K562 (cell line): ENCODE data around the gene ALDOB. TPM values are rescaled to one million over a fixed set of nuclear protein-coding genes. Genes with fewer than 3 reads are reported as not detected.

Experiments used
- CBFA2T3 ChIP-seq: fragments of 450-650 bp; IDR thresholded peaks from 2 replicates; pipeline ENCODE4 v1.6.1; 2017
- GTF2E2 ChIP-seq: fragments of 200-800 bp; sonication (Bioruptor generic); IDR thresholded peaks from 2 replicates; pipeline ENCODE4 v1.6.1; 2016; ENCODE audit warnings: missing genetic modification characterization, missing compliant biosample characterization
- GTF2F1 ChIP-seq: IDR thresholded peaks from 2 replicates; pipeline ENCODE4 v1.6.1; 2011; ENCODE audit warnings: low read depth, low read length, improper control_type of control experiment
- HDAC1 ChIP-seq, 2 experiments: fragments of 450-650 bp; IDR thresholded peaks; 2 replicates each; pipeline ENCODE4 v1.6.1; 2016 to 2017; ENCODE audit warnings: inconsistent platforms in 1 of 2, mild to moderate bottlenecking in 1 of 2, moderate library complexity in 1 of 2
- HSF4 ChIP-seq: fragments of 250-450 bp; sonication (Bioruptor Pico); IDR thresholded peaks from 2 replicates; pipeline ENCODE4 v2.1.2; 2022; ENCODE audit warnings: mild to moderate bottlenecking, moderate library complexity, borderline replicate concordance
- KLF10 ChIP-seq: fragments of 250-450 bp; sonication (Bioruptor Pico); IDR thresholded peaks from 2 replicates; pipeline ENCODE4 v1.6.1; 2021; ENCODE audit warnings: matching md5 sums
- NR2C1 ChIP-seq, 2 experiments: fragments of 450-650 bp; IDR thresholded peaks; 2 replicates each; pipeline ENCODE4 v1.6.1; 2017; ENCODE audit warnings: mild to moderate bottlenecking in 2 of 2, antibody characterized with exemption in 1 of 2, inconsistent platforms in 1 of 2, missing compliant biosample characterization in 1 of 2, missing genetic modification characterization in 1 of 2
- PHB2 ChIP-seq: fragments of 450-650 bp; IDR thresholded peaks from 2 replicates; pipeline ENCODE4 v1.6.1; 2017; ENCODE audit warnings: low read depth
- RAD51 ChIP-seq: fragments of 450-650 bp; IDR thresholded peaks from 2 replicates; pipeline ENCODE4 v1.7.1; 2016; ENCODE audit warnings: low read depth, mild to moderate bottlenecking, borderline replicate concordance
- RHOXF2B ChIP-seq: fragments of 250-450 bp; sonication (Bioruptor Pico); conservative IDR thresholded peaks from 2 replicates; pipeline ENCODE4 v1.5.1; 2021
- SRF ChIP-seq, 2 experiments: fragments of 250-450, 450-650 bp in 1 of 2; sonication (Bioruptor Pico) in 1 of 2; sonication (generic) in 1 of 2; formaldehyde crosslinking; IDR thresholded peaks; 2 replicates each; pipeline versions ENCODE4 v1.5.0 to v1.5.1; 2020 to 2022; ENCODE audit warnings: mild to moderate bottlenecking in 1 of 2, missing genetic modification reagents in 1 of 2
- polyA plus RNA-seq, 8 experiments: library from polyadenylated mRNA; depleted of rRNA in 4 of 8; stranded (reverse) in 5 of 8; unstranded in 3 of 8; fragments of >200 nt; fragmentation: Nextera tagmentation in 2 of 8; fragmentation: Illumina TruSeq in 1 of 8; extraction: Ambion mirVana in 2 of 8; extraction: Trizol in 1 of 8; gene quantifications; 2 replicates each; pipeline versions ENCODE4 v1.2.1 to v1.2.3, GENCODE V29; 2011 to 2014; ENCODE audit warnings: inconsistent platforms in 1 of 8, missing spikeins in 1 of 8
- total RNA-seq, 7 experiments: library from RNA; depleted of rRNA in 6 of 7; stranded (reverse); fragments of >200 nt in 6 of 7; fragmentation: Illumina TruSeq in 2 of 7; extraction: Trizol in 2 of 7; gene quantifications; 2 replicates each; pipeline versions ENCODE4 v1.2.1 to v1.2.3, GENCODE V29; 2011 to 2021; ENCODE audit warnings: low replicate concordance in 1 of 7
- TF ChIP-seq, protein P1 (sequence below), 2 experiments: fragments of 450-650 bp; IDR thresholded peaks; 2 replicates each; pipeline ENCODE4 v1.6.1; 2016; ENCODE audit warnings: mild to moderate bottlenecking in 2 of 2, borderline replicate concordance in 1 of 2, low read depth in 1 of 2, moderate library complexity in 1 of 2
- TF ChIP-seq, protein P2 (sequence below): sonication (generic); formaldehyde crosslinking; IDR thresholded peaks from 2 replicates; pipeline ENCODE4 v1.4.0; 2020; ENCODE audit warnings: mild to moderate bottlenecking, missing genetic modification reagents

ALDOB gene
- total and polyA plus RNA-seq, 9 of the 15 experiments (the other 6 are each of a cell fraction or from before 2014, with no cell fraction given): 0.80 TPM; not detected in 8

DNA sequence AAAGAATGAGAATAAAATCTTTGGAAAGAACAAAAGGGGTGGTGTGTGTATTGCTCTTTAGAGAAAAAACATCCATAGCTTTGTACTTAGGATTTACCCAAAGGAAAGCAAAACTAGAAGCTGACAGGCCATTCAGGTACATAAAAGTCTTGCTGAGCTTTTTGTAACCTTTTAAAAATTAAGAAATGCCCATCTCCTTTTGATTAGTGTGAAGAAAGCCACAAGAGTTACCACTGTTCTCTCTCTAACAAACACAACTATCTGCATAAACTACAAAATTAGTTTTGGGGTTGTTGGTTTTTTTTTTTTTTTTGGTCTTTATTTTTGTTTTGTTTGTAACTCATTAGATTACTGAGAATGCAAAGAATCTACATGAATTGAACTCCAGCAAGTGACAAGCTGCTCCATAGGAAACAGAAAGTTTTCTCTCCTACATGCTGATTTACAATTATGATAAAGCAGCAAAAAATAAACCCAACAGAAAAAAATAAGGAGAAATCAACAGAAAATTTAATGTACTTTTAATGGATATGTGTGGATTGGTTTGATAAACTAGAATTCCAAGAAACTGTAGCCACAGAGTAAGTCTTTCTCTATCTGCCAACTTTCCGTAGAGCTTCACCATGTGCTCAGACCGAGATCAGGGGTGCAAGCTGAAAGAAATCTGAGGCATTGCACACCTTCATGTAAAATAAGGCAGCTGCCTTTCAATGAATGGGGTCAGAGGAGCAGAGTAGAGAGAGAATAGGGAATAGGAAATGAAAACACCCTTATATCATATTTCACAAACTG is 63.1 kb downstream of the ALDOB start (continued):
- TF ChIP-seq RAD51 (no peak), HDAC1 (IDR thresholded peaks at IDR 0.05) (0 out of 4 replicates have a peak, but pooled peaks of 1 of the 2 experiments have one; percentile 27), KLF10 (CRISPR knock-in tag) (no peak), NR2C1 (IDR thresholded peaks at IDR 0.05) (no peak), NR2C1 (tag; IDR thresholded peaks at IDR 0.05) (no peak), GTF2F1 (no peak), RHOXF2B (no peak), CBFA2T3 (peak; percentile 68), SRF (CRISPR knock-in tag; IDR thresholded peaks at IDR 0.05) (no peak), GTF2E2 (tag) (no peak), HSF4 (CRISPR knock-in tag) (no peak), PHB2 (no peak)
- TF ChIP-seq, protein P1, sequence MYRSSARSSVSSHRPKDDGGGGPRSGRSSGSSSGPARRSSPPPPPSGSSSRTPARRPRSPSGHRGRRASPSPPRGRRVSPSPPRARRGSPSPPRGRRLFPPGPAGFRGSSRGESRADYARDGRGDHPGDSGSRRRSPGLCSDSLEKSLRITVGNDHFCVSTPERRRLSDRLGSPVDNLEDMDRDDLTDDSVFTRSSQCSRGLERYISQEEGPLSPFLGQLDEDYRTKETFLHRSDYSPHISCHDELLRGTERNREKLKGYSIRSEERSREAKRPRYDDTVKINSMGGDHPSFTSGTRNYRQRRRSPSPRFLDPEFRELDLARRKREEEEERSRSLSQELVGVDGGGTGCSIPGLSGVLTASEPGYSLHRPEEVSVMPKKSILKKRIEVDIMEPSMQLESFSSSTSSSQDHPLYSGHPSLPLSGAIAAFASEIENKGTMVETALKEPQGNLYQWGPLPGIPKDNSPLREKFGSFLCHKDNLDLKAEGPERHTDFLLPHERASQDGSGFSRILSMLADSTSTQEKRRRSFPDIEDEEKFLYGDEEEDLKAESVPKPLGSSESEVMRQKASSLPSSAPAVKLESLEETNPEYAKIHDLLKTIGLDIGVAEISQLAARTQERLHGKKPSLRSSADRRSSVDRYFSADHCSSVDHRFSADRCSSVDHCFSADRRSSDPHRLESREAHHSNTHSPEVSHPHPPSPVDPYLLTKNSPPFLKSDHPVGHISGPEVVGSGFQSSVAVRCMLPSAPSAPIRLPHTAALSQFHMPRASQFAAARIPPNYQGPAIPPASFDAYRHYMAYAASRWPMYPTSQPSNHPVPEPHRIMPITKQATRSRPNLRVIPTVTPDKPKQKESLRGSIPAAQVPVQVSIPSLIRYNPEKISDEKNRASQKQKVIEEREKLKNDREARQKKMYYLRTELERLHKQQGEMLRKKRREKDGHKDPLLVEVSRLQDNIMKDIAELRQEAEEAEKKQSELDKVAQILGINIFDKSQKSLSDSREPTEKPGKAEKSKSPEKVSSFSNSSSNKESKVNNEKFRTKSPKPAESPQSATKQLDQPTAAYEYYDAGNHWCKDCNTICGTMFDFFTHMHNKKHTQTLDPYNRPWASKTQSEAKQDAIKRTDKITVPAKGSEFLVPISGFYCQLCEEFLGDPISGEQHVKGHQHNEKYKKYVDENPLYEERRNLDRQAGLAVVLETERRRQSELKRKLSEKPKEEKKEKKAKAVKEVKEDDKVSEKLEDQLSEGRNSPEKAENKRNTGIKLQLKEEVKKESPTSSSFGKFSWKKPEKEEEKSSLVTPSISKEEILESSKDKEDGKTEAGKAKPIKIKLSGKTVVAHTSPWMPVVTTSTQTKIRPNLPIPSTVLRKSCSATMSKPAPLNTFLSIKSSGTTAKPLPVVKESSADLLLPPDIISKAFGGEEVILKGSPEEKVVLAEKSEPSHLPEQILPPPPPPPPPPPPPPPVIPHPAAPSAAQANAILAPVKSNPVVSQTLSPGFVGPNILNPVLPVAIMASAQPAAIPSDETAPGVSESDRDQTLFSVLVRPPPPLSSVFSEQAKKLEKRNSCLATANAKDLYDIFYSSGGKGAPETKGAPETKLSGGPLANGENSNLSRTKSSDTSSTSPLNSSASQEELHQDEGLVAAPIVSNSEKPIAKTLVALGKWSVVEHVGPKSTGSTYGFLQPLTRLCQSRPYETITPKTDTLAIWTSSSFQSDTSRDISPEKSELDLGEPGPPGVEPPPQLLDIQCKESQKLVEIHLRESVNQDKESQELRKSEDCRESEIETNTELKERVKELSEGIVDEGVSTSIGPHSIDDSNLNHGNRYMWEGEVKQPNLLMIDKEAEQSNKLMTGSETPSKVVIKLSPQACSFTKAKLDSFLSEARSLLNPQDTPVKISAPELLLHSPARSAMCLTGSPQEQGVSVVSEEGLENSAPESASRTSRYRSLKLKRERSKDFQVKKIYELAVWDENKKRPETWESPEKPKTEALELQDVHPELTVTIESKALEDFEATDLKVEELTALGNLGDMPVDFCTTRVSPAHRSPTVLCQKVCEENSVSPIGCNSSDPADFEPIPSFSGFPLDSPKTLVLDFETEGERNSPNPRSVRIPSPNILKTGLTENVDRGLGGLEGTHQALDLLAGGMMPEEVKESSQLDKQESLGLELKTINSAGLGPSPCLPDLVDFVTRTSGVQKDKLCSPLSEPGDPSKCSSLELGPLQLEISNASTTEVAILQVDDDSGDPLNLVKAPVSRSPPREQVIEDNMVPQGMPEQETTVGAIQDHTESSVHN (IDR thresholded peaks at IDR 0.05; ENCODE audit: borderline replicate concordance in 1 of 2, low read depth in 1 of 2): no peak
- TF ChIP-seq, protein P2, sequence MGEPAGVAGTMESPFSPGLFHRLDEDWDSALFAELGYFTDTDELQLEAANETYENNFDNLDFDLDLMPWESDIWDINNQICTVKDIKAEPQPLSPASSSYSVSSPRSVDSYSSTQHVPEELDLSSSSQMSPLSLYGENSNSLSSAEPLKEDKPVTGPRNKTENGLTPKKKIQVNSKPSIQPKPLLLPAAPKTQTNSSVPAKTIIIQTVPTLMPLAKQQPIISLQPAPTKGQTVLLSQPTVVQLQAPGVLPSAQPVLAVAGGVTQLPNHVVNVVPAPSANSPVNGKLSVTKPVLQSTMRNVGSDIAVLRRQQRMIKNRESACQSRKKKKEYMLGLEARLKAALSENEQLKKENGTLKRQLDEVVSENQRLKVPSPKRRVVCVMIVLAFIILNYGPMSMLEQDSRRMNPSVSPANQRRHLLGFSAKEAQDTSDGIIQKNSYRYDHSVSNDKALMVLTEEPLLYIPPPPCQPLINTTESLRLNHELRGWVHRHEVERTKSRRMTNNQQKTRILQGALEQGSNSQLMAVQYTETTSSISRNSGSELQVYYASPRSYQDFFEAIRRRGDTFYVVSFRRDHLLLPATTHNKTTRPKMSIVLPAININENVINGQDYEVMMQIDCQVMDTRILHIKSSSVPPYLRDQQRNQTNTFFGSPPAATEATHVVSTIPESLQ (CRISPR knock-in tag): no peak
